Measurements from ENCODE around the gene GABRG2.

GRCh38 chr5:162068412-162068811 is 839 bp downstream of the GABRG2 start:
- TF ChIP-seq ZNF70 (CRISPR knock-in tag; IDR thresholded peaks at IDR 0.05) = no peak
- TF ChIP-seq RARB (CRISPR knock-in tag; IDR thresholded peaks at IDR 0.05) = no peak
- TF ChIP-seq ZC3H10 (CRISPR knock-in tag; IDR thresholded peaks at IDR 0.05) = no peak
- TF ChIP-seq ESRRG (CRISPR knock-in tag; IDR thresholded peaks at IDR 0.05) = no peak
- TF ChIP-seq PATZ1 (CRISPR knock-in tag; IDR thresholded peaks at IDR 0.05; ENCODE audit: borderline replicate concordance) = no peak
- no peak for TF ChIP-seq ZFP3 (CRISPR knock-in tag; IDR thresholded peaks at IDR 0.05)
- TF ChIP-seq ZNF8 (CRISPR knock-in tag; IDR thresholded peaks at IDR 0.05) = no peak
- no peak for TF ChIP-seq POU6F1 (CRISPR knock-in tag; IDR thresholded peaks at IDR 0.05; ENCODE audit: borderline replicate concordance, low read depth)
- TF ChIP-seq CREB5 (CRISPR knock-in tag; IDR thresholded peaks at IDR 0.05; ENCODE audit: low read depth) = no peak
